Endothelial cell of umbilical vein (primary cell): ENCODE results near the gene AFF1.

Experiments
- FOS ChIP-seq: IDR thresholded peaks from 2 replicates; pipeline ENCODE4 v1.6.1; 2011; ENCODE audit warnings: mild to moderate bottlenecking, low read length, moderate library complexity, borderline replicate concordance; ENCODE audit not compliant: insufficient read depth
- JUN ChIP-seq: IDR thresholded peaks from 2 replicates; pipeline ENCODE4 v1.6.1; 2011; ENCODE audit warnings: borderline replicate concordance, low read depth; ENCODE audit not compliant: insufficient read length, insufficient read depth
- MAX ChIP-seq: IDR thresholded peaks from 2 replicates; pipeline ENCODE4 v1.6.1; 2011; ENCODE audit not compliant: insufficient read depth, insufficient read length
- POLR2A ChIP-seq: IDR thresholded peaks from 2 replicates; pipeline ENCODE4 v1.6.1; 2012; ENCODE audit warnings: low read depth, mild to moderate bottlenecking, control low read depth, low read length
- POLR2AphosphoS5 ChIP-seq: IDR thresholded peaks from 2 replicates; pipeline ENCODE4 v1.6.1; 2012; ENCODE audit warnings: low read depth, mild to moderate bottlenecking, control low read depth, low read length, moderate library complexity; ENCODE audit not compliant: insufficient read depth
- TF ChIP-seq, protein P1 (sequence below), 2 donors: IDR thresholded peaks; 1 replicate in 1 of 2; 2 replicates in 1 of 2; pipeline ENCODE4 v1.5.1; 2011; ENCODE audit warnings: low read length in 2 of 2, mild to moderate bottlenecking in 2 of 2, moderate library complexity in 2 of 2, control low read depth in 1 of 2, inconsistent platforms in 1 of 2, low read depth in 1 of 2; ENCODE audit not compliant: insufficient read depth in 1 of 2; ENCODE audit errors: extremely low read depth in 1 of 2

GRCh38 chr4:87116231-87116630 is 181.4 kb downstream of the AFF1 start:
- no peak for TF ChIP-seq POLR2AphosphoS5
- no peak for TF ChIP-seq POLR2A
- TF ChIP-seq FOS, result no peak
- TF ChIP-seq, protein P1, sequence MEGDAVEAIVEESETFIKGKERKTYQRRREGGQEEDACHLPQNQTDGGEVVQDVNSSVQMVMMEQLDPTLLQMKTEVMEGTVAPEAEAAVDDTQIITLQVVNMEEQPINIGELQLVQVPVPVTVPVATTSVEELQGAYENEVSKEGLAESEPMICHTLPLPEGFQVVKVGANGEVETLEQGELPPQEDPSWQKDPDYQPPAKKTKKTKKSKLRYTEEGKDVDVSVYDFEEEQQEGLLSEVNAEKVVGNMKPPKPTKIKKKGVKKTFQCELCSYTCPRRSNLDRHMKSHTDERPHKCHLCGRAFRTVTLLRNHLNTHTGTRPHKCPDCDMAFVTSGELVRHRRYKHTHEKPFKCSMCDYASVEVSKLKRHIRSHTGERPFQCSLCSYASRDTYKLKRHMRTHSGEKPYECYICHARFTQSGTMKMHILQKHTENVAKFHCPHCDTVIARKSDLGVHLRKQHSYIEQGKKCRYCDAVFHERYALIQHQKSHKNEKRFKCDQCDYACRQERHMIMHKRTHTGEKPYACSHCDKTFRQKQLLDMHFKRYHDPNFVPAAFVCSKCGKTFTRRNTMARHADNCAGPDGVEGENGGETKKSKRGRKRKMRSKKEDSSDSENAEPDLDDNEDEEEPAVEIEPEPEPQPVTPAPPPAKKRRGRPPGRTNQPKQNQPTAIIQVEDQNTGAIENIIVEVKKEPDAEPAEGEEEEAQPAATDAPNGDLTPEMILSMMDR (IDR thresholded peaks at IDR 0.05; ENCODE audit: extremely low read depth in 1 of 2, insufficient read depth in 1 of 2, low read depth in 1 of 2, low read length in 2 of 2), result no peak
- no peak for TF ChIP-seq MAX
- no peak for TF ChIP-seq JUN
